Prostate gland (tissue), 2 donors: ENCODE data around the gene IWS1. TPM values are rescaled to one million over a fixed set of nuclear protein-coding genes. Genes with fewer than 3 reads are reported as not detected.

Experiments used
- DNase-seq: peaks from one replicate; pipeline ENCODE4 v3.0.0-alpha.2; 2019; ENCODE audit warnings: low spot score
- H3K27ac ChIP-seq, 2 donors: fragments of 200-600 bp; sonication (generic); 2 replicates each; pipeline ENCODE4 v1.5.1; 2017 to 2019
- H3K27me3 ChIP-seq: fragments of 200-600 bp; sonication (generic); replicated peaks from 2 replicates; pipeline ENCODE4 v1.5.1; 2019; ENCODE audit not compliant: insufficient read depth
- H3K36me3 ChIP-seq, 2 donors: fragments of 200-600 bp; sonication (generic); 1 replicate in 1 of 2; 2 replicates in 1 of 2; pipeline versions ENCODE4 v1.5.1 to v1.8.1; 2017 to 2019
- H3K4me1 ChIP-seq: fragments of 200-600 bp; sonication (generic); replicated peaks from 2 replicates; pipeline ENCODE4 v1.5.1; 2019
- H3K4me3 ChIP-seq, 2 donors: fragments of 200-600 bp; sonication (generic); 2 replicates each; pipeline ENCODE4 v1.5.1; 2017 to 2019
- H3K9me3 ChIP-seq: fragments of 200-600 bp; sonication (generic); 2 replicates; pipeline ENCODE4 v1.5.1; 2017
- POLR2A ChIP-seq: fragments of 450-650 bp; IDR thresholded peaks from one replicate; pipeline ENCODE4 v1.6.1; 2016; ENCODE audit warnings: antibody characterized with exemption, mild to moderate bottlenecking
- POLR2AphosphoS5 ChIP-seq: sonication (generic); formaldehyde crosslinking; IDR thresholded peaks from one replicate; pipeline ENCODE4 v1.6.1; 2017; ENCODE audit warnings: antibody characterized with exemption
- WGBS: methylation state at CpG from one replicate; pipeline ENCODE4 v1.1.5; 2018; 5-methylcytosine and 5-hydroxymethylcytosine counted together
- intact Hi-C: fragments of 100-400 bp; cut with DNase I; formaldehyde crosslinking; loops from one replicate; pipeline ENCODE4 v1.14.2; 2022
- total RNA-seq, 2 donors: library from RNA; depleted of rRNA; stranded (reverse); fragments of >200 nt; gene quantifications; one replicate each; pipeline ENCODE4 v1.1.0, GENCODE V29; 2016
- TF ChIP-seq, protein P1 (sequence below), 4 experiments: fragments of 200-600 bp in 2 of 4; fragments of 450-650 bp in 2 of 4; sonication (generic) in 2 of 4; IDR thresholded peaks; 1 replicate in 3 of 4; 2 replicates in 1 of 4; pipeline ENCODE4 v1.5.1; 2016 to 2019; ENCODE audit warnings: antibody characterized with exemption in 4 of 4, mild to moderate bottlenecking in 2 of 4, moderate library complexity in 2 of 4

The IWS1 gene
- total RNA-seq, 2 donors from 2014 or later, result 36.6 to 42.3 TPM

DNA sequence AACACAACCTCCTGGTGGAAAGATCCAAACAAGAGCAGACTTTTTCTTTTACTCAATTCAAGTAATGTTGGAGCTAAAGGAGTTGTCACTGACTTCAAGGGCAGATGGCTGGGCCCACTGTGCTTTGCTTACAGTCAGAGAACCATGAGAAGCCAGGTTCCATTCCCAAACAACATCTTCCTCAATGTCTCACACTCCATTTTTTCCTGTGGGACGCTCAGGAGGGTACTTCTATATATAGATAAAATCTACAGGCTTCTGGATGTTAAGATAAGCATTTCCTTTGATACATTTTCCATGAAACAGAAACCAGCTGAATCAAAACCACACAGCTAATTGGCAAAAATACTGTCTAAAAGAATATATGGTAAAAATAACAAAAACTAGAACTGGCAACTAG, 14.4 kb downstream of the IWS1 start:
- Histone ChIP-seq H3K36me3 (no peaks in the 10 kb centered on the region), H3K4me3 (no peak overlapping the region), H3K4me1 (no peaks in the 10 kb centered on the region), H3K9me3 (no peaks in the 10 kb centered on the region), H3K27ac (no peak overlapping the region), H3K27me3 (no peaks in the 10 kb centered on the region)
- TF ChIP-seq, protein P1, sequence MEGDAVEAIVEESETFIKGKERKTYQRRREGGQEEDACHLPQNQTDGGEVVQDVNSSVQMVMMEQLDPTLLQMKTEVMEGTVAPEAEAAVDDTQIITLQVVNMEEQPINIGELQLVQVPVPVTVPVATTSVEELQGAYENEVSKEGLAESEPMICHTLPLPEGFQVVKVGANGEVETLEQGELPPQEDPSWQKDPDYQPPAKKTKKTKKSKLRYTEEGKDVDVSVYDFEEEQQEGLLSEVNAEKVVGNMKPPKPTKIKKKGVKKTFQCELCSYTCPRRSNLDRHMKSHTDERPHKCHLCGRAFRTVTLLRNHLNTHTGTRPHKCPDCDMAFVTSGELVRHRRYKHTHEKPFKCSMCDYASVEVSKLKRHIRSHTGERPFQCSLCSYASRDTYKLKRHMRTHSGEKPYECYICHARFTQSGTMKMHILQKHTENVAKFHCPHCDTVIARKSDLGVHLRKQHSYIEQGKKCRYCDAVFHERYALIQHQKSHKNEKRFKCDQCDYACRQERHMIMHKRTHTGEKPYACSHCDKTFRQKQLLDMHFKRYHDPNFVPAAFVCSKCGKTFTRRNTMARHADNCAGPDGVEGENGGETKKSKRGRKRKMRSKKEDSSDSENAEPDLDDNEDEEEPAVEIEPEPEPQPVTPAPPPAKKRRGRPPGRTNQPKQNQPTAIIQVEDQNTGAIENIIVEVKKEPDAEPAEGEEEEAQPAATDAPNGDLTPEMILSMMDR (IDR thresholded peaks at IDR 0.05), result no peak
- no peak for TF ChIP-seq POLR2AphosphoS5
- TF ChIP-seq POLR2A, result no peak
- DNase-seq, result no peak
- WGBS, result 50% methylated on average over 1 of the region's 1 CpG
- intact Hi-C loops, result no loop called here

DNA sequence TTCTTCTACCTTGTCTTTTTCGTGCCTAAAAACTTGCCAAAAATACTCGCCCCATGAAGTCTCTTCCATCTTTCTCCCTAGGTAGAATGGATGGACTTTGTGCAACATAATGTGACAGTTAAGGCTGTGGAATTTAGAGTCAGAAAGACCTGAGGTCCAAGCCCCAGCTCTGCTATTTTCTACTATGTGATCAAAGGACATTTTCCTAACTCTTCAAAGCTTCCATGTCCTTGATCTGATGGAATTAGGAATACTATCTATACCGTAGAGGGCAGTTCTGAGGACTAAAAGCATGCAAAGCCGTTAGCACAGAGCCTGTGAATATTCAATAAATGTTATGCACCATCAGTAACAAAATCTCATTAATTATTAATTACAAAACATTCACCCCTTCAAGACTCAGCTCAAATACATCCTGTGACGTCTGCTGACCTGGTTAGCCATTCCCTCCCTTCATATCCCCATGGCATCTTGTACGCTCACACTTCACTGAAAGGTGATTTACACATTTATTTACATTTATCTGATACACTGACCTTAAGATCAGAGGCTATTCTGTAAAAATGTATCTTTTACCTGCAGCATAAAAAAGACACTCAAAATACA, 15.1 kb downstream of the IWS1 start:
- Histone ChIP-seq H3K36me3 (no peaks in the 10 kb centered on the region), H3K4me1 (no peaks in the 10 kb centered on the region), H3K27ac (no peak overlapping the region), H3K27me3 (no peaks in the 10 kb centered on the region), H3K4me3 (no peak overlapping the region), H3K9me3 (no peaks in the 10 kb centered on the region)
- 92% methylated on average over 6 of the region's 6 CpGs for WGBS
- TF ChIP-seq POLR2AphosphoS5 (no peak), POLR2A (no peak)
- TF ChIP-seq, protein P1 (IDR thresholded peaks at IDR 0.05), result no peak
- DNase-seq, result no peak
- intact Hi-C loops, result no loop called here

DNA sequence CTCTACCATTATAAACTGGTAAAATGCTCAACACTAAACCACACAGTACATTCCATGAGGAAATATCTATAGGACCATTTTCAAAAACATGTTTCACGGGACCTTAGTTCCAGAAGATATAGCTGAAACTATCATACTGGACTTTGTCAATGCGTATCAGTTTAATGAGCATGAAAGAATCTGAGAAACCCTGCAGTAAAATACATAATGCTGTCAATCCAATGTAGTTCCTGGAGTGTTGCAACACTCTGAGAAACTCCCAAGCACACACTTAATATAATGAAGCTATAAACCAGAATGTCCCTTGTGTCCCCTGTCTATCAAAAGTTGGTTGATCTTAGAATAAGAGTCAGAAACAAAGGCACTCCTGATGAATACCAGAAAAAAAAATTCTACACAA, 16.2 kb downstream of the IWS1 start:
- intact Hi-C loops, result no loop called here
- Histone ChIP-seq H3K27me3 (no peaks in the 10 kb centered on the region), H3K36me3 (peaks cover 0 to 3% of the 10 kb centered on the region in 2 donors), H3K9me3 (no peaks in the 10 kb centered on the region), H3K27ac (no peak overlapping the region), H3K4me1 (no peaks in the 10 kb centered on the region), H3K4me3 (no peak overlapping the region)
- TF ChIP-seq POLR2A (no peak), POLR2AphosphoS5 (peak; percentile 50)
- WGBS, result 52% methylated on average over 2 of the region's 2 CpGs
- DNase-seq, result no peak

DNA sequence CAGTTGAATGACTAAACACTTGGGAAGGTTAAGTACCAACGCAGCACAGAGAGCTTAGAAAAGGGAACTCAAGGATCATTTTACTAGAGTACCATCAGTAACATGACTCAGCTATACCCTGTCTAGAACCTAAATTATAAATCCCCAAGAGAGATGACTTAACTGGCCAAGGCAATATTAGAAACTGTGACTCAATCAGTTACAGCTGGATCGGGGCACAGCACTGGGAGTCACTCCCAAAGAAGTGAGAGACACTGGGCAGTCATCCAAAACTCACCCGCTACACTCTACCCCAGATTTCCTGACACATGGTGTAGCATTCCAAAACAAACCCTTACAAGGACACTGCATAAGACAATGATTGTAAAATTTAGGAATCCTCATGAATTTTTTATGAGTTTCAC, 17.7 kb downstream of the IWS1 start:
- H3K27ac ChIP-seq, result peak overlapping the region in 1 of 2 donors; percentile 25
- TF ChIP-seq POLR2AphosphoS5 (peak; percentile 59), POLR2A (no peak)
- TF ChIP-seq, protein P1 (IDR thresholded peaks at IDR 0.05), result no peak
- 4% methylated on average over 3 of the region's 3 CpGs for WGBS
- H3K27me3 ChIP-seq, result no peaks in the 10 kb centered on the region
- peak; percentile 47 for DNase-seq
- intact Hi-C loops, result loop anchor here (5.0 kb wide), 1 partner anchor 189 kb away; no protein-coding TSS in a partner anchor
- no peaks in the 10 kb centered on the region for H3K4me1 ChIP-seq
- peaks cover 0 to 8% of the 10 kb centered on the region in 2 donors for H3K36me3 ChIP-seq
- H3K9me3 ChIP-seq, result no peaks in the 10 kb centered on the region
- no peak overlapping the region for H3K4me3 ChIP-seq

DNA sequence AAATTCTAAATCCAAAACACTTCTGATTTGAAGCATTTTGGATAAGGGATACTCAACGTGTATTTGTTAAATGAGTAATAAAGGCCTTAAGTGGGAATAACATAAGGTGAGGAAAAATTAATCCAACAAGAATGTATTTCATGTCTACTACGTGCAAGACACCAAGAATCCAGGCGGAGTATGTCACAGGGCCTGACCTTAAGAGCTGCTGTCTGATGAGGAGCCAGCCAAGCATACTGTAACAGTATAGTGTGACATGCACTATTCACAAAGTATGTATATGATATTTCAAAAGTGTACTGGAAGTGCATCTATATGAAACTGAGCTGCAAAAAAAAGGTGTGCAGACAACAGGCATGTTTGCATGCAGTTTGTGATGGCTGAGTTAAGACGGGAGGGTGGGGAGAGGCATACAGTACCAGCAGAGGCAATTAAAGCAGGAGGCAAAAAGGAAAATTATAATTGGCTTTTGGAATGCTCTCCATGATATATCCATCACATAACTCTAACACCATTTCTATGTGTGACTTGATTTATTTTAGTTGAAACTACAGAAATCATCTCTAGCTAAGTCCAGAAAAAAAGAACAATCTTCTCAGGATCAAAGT, 18.2 kb downstream of the IWS1 start:
- Histone ChIP-seq H3K36me3 (peaks cover 0 to 8% of the 10 kb centered on the region in 2 donors), H3K9me3 (no peaks in the 10 kb centered on the region), H3K4me1 (no peaks in the 10 kb centered on the region), H3K4me3 (no peak overlapping the region), H3K27me3 (no peaks in the 10 kb centered on the region), H3K27ac (no peak overlapping the region)
- WGBS, result 76% methylated on average over 4 of the region's 4 CpGs
- TF ChIP-seq POLR2AphosphoS5 (no peak), POLR2A (no peak)
- TF ChIP-seq, protein P1 (IDR thresholded peaks at IDR 0.05), result no peak
- no peak for DNase-seq
- intact Hi-C loops, result loop anchor here (5.0 kb wide), 1 partner anchor 189 kb away; no protein-coding TSS in a partner anchor
